Measurements from ENCODE around the gene CFAP77.

- TF ChIP-seq, protein P1, sequence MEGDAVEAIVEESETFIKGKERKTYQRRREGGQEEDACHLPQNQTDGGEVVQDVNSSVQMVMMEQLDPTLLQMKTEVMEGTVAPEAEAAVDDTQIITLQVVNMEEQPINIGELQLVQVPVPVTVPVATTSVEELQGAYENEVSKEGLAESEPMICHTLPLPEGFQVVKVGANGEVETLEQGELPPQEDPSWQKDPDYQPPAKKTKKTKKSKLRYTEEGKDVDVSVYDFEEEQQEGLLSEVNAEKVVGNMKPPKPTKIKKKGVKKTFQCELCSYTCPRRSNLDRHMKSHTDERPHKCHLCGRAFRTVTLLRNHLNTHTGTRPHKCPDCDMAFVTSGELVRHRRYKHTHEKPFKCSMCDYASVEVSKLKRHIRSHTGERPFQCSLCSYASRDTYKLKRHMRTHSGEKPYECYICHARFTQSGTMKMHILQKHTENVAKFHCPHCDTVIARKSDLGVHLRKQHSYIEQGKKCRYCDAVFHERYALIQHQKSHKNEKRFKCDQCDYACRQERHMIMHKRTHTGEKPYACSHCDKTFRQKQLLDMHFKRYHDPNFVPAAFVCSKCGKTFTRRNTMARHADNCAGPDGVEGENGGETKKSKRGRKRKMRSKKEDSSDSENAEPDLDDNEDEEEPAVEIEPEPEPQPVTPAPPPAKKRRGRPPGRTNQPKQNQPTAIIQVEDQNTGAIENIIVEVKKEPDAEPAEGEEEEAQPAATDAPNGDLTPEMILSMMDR (IDR thresholded peaks at IDR 0.05; ENCODE audit: insufficient read depth, low read depth, low read length): no peak
- no peak for TF ChIP-seq EZH2 (IDR thresholded peaks at IDR 0.05; ENCODE audit: insufficient read depth, low read length)
Measured at GRCh38 chr9:132404228-132404881, 5.7 kb upstream of the CFAP77 start.
